ENCODE measurements around the gene PRRX2. TPM values are rescaled to one million over a fixed set of nuclear protein-coding genes. Genes with fewer than 3 reads are reported as not detected.

The PRRX2 gene
- polyA plus RNA-seq, 1 experiment: 8.3 TPM

DNA sequence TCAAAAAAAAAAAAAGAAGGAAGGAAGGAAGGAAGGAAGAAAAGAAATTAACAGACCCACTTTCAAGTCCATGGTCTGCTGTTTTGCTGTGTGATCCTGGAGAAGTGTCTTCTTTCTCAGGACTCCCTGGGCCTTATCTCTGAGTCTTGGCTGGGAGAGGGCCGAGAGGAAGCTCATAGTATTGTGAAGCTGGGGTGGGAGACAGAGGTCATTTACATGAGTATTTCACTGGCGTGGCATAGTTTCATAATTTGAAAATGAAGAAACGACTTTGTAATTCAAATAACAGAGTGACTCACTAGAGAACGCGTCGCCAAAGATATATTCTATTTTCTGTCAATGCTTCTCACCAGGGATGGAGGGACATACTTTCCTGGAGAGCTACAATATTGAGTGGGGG, 42.1 kb upstream of the PRRX2 start:
- Histone ChIP-seq H3K9me3 (ENCODE audit: control insufficient read depth, insufficient read depth, low read length) (no peaks in the 10 kb centered on the region), H3K27ac (ENCODE audit: low read depth, low read length) (peak overlapping the region; percentile 21), H3K27me3 (ENCODE audit: control insufficient read depth, insufficient read depth, low read length) (no peaks in the 10 kb centered on the region), H3K4me3 (ENCODE audit: low read depth, low read length) (no peak overlapping the region)
- POLR2A ChIA-PET: interaction anchor here (0.6 to 1.2 kb wide), 3 partner anchors 275 to 543 kb away, joined by 3 read pairs; partner anchors contain the start of gene IER5L
- TF ChIP-seq, protein P1, sequence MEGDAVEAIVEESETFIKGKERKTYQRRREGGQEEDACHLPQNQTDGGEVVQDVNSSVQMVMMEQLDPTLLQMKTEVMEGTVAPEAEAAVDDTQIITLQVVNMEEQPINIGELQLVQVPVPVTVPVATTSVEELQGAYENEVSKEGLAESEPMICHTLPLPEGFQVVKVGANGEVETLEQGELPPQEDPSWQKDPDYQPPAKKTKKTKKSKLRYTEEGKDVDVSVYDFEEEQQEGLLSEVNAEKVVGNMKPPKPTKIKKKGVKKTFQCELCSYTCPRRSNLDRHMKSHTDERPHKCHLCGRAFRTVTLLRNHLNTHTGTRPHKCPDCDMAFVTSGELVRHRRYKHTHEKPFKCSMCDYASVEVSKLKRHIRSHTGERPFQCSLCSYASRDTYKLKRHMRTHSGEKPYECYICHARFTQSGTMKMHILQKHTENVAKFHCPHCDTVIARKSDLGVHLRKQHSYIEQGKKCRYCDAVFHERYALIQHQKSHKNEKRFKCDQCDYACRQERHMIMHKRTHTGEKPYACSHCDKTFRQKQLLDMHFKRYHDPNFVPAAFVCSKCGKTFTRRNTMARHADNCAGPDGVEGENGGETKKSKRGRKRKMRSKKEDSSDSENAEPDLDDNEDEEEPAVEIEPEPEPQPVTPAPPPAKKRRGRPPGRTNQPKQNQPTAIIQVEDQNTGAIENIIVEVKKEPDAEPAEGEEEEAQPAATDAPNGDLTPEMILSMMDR (IDR thresholded peaks at IDR 0.05; ENCODE audit: low read depth, low read length): no peak
- CTCF ChIA-PET: interaction anchor here (0.6 to 7.1 kb wide), 17 partner anchors 10 to 498 kb away, joined by 3 to 302 read pairs (median 6); no protein-coding TSS in a partner anchor
- DNase-seq (ENCODE audit: low read depth, low spot score): no peak

DNA sequence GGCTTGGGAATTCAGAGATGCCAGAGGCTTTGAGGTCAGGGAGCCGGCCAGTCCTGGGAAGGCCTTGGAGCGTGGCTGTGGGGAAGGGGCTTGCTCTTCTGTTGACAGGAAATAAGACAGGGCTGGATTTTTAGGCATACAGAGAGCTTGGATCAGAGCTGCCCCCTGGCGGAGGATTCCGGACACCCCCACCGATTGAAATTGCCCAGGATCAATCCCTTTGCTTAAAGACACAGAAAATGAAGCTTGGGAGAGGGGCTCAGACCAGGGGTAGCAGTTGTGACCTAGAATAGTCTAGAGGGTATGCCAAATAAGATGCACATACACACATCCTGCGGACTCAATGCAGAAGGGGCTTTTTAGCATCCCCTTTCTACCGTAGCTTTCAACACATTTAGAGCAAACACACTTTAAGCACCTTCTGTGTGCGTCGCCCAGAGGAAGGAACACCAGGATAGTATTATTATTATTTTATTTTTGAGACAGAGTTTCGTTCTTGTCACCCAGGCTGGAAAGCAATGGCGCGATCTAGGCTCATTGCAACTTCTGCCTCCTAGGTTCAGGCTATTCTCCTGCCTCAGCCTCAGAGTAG, 41.2 kb upstream of the PRRX2 start:
- TF ChIP-seq, protein P1 (IDR thresholded peaks at IDR 0.05; ENCODE audit: low read depth, low read length): peak; percentile 87
- H3K9me3 ChIP-seq (ENCODE audit: control insufficient read depth, insufficient read depth, low read length): no peaks in the 10 kb centered on the region
- ChIA-PET POLR2A (interaction anchor here (1.0 to 1.1 kb wide), 2 partner anchors 446 to 484 kb away, joined by 3 to 4 read pairs; partner anchors contain the start of gene IER5L), CTCF (interaction anchor here (0.6 to 7.1 kb wide), 26 partner anchors 9 to 499 kb away, joined by 3 to 302 read pairs (median 5); no protein-coding TSS in a partner anchor)
- H3K27ac ChIP-seq (ENCODE audit: low read depth, low read length): no peak overlapping the region
- no peak for DNase-seq (ENCODE audit: low read depth, low spot score)
- H3K27me3 ChIP-seq (ENCODE audit: control insufficient read depth, insufficient read depth, low read length): no peaks in the 10 kb centered on the region
- H3K4me3 ChIP-seq (ENCODE audit: low read depth, low read length): no peak overlapping the region

DNA sequence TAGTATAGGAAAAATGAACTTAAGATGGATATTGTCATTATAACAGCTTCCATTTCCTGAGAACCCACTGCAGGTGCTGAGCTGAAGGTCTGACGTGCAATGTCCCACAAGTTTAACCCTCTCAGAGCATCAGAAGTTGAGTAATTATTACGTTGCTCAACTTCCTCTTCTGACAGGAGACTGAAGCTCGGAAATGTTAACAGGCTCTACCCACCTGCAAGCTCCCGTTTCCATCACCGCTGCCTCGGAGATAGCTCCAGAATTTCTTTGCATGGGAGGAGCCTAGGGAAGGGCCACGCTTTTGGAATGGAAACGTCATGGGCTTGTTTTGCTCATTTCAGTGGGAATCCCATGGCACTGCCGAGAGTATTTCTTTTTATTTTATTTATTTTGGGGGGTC, 40.5 kb upstream of the PRRX2 start:
- CTCF ChIA-PET: interaction anchor here (0.6 to 7.1 kb wide), 13 partner anchors 8 to 499 kb away, joined by 3 to 302 read pairs (median 5); no protein-coding TSS in a partner anchor
- Histone ChIP-seq H3K4me3 (ENCODE audit: low read depth, low read length) (no peak overlapping the region), H3K9me3 (ENCODE audit: control insufficient read depth, insufficient read depth, low read length) (no peaks in the 10 kb centered on the region), H3K27me3 (ENCODE audit: control insufficient read depth, insufficient read depth, low read length) (no peaks in the 10 kb centered on the region), H3K27ac (ENCODE audit: low read depth, low read length) (no peak overlapping the region)
- TF ChIP-seq, protein P1 (IDR thresholded peaks at IDR 0.05; ENCODE audit: low read depth, low read length): no peak
- DNase-seq (ENCODE audit: low read depth, low spot score): no peak
- POLR2A ChIA-PET: no interaction called here

DNA sequence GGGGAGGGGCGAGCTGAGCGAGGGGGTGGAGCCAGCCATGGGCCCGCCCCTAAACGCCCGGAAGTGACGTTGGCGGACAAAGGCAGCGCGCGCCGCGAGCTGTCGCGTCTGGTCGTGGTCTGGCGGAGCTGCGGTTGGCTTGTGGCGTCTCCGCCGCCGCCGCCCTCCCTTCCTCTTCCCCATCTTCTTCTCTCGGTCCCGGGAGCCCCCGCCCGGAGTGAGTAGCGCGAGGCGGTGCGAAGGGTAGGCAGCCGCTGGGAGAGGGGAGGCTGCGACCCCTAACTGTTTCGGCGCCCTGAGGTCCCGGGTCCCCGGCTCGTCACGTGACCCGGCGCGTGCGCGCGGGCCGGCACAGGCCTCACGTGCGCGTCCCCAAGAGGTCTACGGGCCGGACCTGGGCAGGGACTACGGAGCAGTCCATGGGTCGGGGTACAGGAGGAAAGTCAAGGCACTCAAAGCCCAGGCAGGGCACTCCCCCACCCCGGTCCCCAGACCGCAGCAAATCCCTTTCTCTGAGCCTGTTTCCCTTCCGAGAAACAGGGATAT, 39.3 kb upstream of the PRRX2 start, which contains the start of gene NTMT1:
Gene NTMT1 (plus strand): TSS at position 85 of the 546 bp plus-strand sequence. CDS start 6,541 bp downstream, outside the sequence.
- DNase-seq (ENCODE audit: low read depth, low spot score): no peak
- no peaks in the 10 kb centered on the region for H3K9me3 ChIP-seq (ENCODE audit: control insufficient read depth, insufficient read depth, low read length)
- TF ChIP-seq, protein P1 (IDR thresholded peaks at IDR 0.05; ENCODE audit: low read depth, low read length): no peak
- ChIA-PET POLR2A (interaction anchor here (0.6 to 1.2 kb wide), 6 partner anchors 9 to 497 kb away, joined by 3 to 7 read pairs (median 4); partner anchors contain the start of gene IER5L), CTCF (interaction anchor here (0.6 to 7.1 kb wide), 3 partner anchors 9 to 489 kb away, joined by 4 to 302 read pairs (median 5); no protein-coding TSS in a partner anchor)
- H3K4me3 ChIP-seq (ENCODE audit: low read depth, low read length): peak within 1 kb of the TSS; percentile 92
- H3K27me3 ChIP-seq (ENCODE audit: control insufficient read depth, insufficient read depth, low read length): no peaks in the 10 kb centered on the region
- peak within 1 kb of the TSS; percentile 94 for H3K27ac ChIP-seq (ENCODE audit: low read depth, low read length)
